WTC11 (cell line): ENCODE measurements around the gene FCHO1.

Source experiments
- CTCF ChIP-seq: fragments of 200-600 bp; IDR thresholded peaks from 2 replicates; pipeline ENCODE4 v1.8.0; 2022; ENCODE audit warnings: antibody characterized with exemption
- ETV6 ChIP-seq: sonication (generic); formaldehyde crosslinking; IDR thresholded peaks from 2 replicates; pipeline ENCODE4 v1.8.1; 2022; ENCODE audit warnings: mild to moderate bottlenecking, missing genetic modification reagents

- TF ChIP-seq CTCF (no peak), ETV6 (CRISPR knock-in tag) (no peak)
Observed at GRCh38 chr19:17834350-17835181, 83.3 kb downstream of the FCHO1 start.
